Measurements from ENCODE around the gene CMIP. TPM values are rescaled to one million over a fixed set of nuclear protein-coding genes. Genes with fewer than 3 reads are reported as not detected.

CMIP gene
- total RNA-seq, 1 experiment from 2014 or later, result 12.7 TPM

DNA sequence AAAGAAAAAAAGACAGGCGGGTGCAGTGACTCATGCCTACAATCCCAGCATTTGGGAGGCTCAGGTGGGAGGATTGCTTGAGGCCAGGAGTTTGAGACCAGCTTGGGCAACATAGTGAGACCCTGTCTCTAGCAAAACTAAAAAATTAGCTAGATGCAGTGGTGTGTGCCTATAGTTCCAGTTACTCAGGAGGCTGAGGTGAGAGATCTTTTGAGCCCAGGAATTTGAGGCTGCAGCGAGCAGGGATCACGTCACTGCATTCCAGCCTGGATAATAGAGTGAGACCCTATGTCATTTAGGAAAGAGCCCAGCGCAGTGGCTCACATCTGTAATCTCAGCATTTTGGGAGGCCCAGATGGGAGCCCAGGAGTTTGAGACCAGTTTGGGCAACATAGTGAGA lies 126.6 kb downstream of the CMIP start:
- Histone ChIP-seq H3K9ac (ENCODE audit: low read length) (no peak overlapping the region), H3K27ac (ENCODE audit: low read length) (no peak overlapping the region), H3K9me3 (ENCODE audit: low read length) (no peaks in the 10 kb centered on the region), H4K20me1 (ENCODE audit: insufficient read depth, low read depth, low read length) (peaks cover 4% of the 10 kb centered on the region; the same call in 1 of the 2 replicates), H3K36me3 (ENCODE audit: insufficient read depth, low read length) (no peaks in the 10 kb centered on the region), H3K4me2 (ENCODE audit: low read depth, low read length, poor library complexity, severe bottlenecking) (no peak overlapping the region), H3K9me2 (replicated peaks; ENCODE audit: insufficient read depth, low read length) (no peaks in the 10 kb centered on the region), H3K4me1 (ENCODE audit: low read length) (no peaks in the 10 kb centered on the region), H3K4me3 (ENCODE audit: low read length) (no peak overlapping the region), H3K27me3 (ENCODE audit: low read length) (no peaks in the 10 kb centered on the region), H3K79me2 (ENCODE audit: low read length) (no peaks in the 10 kb centered on the region), H2AFZ (ENCODE audit: low read length) (no peak overlapping the region)
- DNase-seq, result no peak

- H3K9me3 ChIP-seq (ENCODE audit: low read length), result no peaks in the 10 kb centered on the region
- DNase-seq, result no peak
- no peaks in the 10 kb centered on the region for H3K27me3 ChIP-seq (ENCODE audit: low read length)
- H4K20me1 ChIP-seq (ENCODE audit: insufficient read depth, low read depth, low read length), result peaks cover 4% of the 10 kb centered on the region; the same call in 1 of the 2 replicates
- H3K79me2 ChIP-seq (ENCODE audit: low read length), result no peaks in the 10 kb centered on the region
- H3K9me2 ChIP-seq (replicated peaks; ENCODE audit: insufficient read depth, low read length), result no peaks in the 10 kb centered on the region
- H3K9ac ChIP-seq (ENCODE audit: low read length), result no peak overlapping the region
- H2AFZ ChIP-seq (ENCODE audit: low read length), result no peak overlapping the region
- H3K27ac ChIP-seq (ENCODE audit: low read length), result no peak overlapping the region
- H3K36me3 ChIP-seq (ENCODE audit: insufficient read depth, low read length), result no peaks in the 10 kb centered on the region
- H3K4me2 ChIP-seq (ENCODE audit: low read depth, low read length, poor library complexity, severe bottlenecking), result no peak overlapping the region
- no peaks in the 10 kb centered on the region for H3K4me1 ChIP-seq (ENCODE audit: low read length)
- no peak overlapping the region for H3K4me3 ChIP-seq (ENCODE audit: low read length)
Measured at GRCh38 chr16:81571592-81572385, 127.2 kb downstream of the CMIP start.

DNA sequence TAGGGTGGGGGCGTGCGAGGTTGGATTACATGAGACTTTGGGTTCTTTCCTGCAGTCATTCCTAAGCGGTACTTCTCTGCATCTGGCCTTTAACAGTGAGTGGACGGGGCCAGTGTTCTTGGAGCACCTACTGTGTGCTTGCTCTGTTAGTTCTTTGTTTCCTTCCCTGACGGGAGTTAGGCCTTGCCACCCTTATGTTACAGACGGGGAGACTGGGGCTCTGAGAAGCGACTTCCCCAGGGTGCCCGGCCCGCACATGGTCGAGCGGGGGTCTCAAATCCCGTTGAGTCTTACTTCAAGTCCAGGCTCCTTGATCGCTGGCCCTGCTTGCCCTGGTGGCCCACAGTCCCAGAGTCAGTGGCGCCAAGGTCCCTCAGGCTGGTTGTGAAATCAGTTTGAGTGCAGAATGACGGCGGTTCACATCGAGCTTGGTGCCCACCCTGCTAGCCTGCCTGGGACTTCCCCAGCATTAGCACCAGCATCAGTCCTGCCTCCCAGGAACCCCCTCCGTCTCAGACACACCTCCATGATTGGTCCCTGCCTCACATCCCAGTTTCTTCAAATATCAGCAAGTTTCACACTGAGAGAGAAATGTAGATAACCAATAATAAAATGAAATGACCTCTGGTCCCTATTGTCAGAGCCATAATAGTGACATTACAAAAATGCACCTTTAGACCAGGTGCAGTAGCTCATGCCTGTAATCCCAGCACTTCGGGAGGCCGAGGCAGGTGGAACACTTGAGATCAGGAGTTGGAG lies 128.0 kb downstream of the CMIP start:
- Histone ChIP-seq H3K4me3 (ENCODE audit: low read length) (no peak overlapping the region), H3K36me3 (ENCODE audit: insufficient read depth, low read length) (no peaks in the 10 kb centered on the region), H3K27me3 (ENCODE audit: low read length) (no peaks in the 10 kb centered on the region), H3K27ac (ENCODE audit: low read length) (no peak overlapping the region), H3K9me3 (ENCODE audit: low read length) (no peaks in the 10 kb centered on the region), H3K9me2 (replicated peaks; ENCODE audit: insufficient read depth, low read length) (no peaks in the 10 kb centered on the region), H3K9ac (ENCODE audit: low read length) (no peak overlapping the region), H4K20me1 (ENCODE audit: insufficient read depth, low read depth, low read length) (peaks cover 4% of the 10 kb centered on the region; the same call in 1 of the 2 replicates), H3K4me1 (ENCODE audit: low read length) (no peaks in the 10 kb centered on the region), H3K79me2 (ENCODE audit: low read length) (no peaks in the 10 kb centered on the region), H2AFZ (ENCODE audit: low read length) (no peak overlapping the region), H3K4me2 (ENCODE audit: low read depth, low read length, poor library complexity, severe bottlenecking) (no peak overlapping the region)
- DNase-seq, result no peak

- no peaks in the 10 kb centered on the region for H3K36me3 ChIP-seq (ENCODE audit: insufficient read depth, low read length)
- no peak overlapping the region for H3K4me2 ChIP-seq (ENCODE audit: low read depth, low read length, poor library complexity, severe bottlenecking)
- no peaks in the 10 kb centered on the region for H3K27me3 ChIP-seq (ENCODE audit: low read length)
- no peaks in the 10 kb centered on the region for H3K79me2 ChIP-seq (ENCODE audit: low read length)
- no peaks in the 10 kb centered on the region for H3K9me3 ChIP-seq (ENCODE audit: low read length)
- H4K20me1 ChIP-seq (ENCODE audit: insufficient read depth, low read depth, low read length), result no peaks in the 10 kb centered on the region; the same call in 1 of the 2 replicates
- H2AFZ ChIP-seq (ENCODE audit: low read length), result no peak overlapping the region
- H3K4me1 ChIP-seq (ENCODE audit: low read length), result no peaks in the 10 kb centered on the region
- no peak for DNase-seq
- no peak overlapping the region for H3K4me3 ChIP-seq (ENCODE audit: low read length)
- H3K27ac ChIP-seq (ENCODE audit: low read length), result no peak overlapping the region
- no peak overlapping the region for H3K9ac ChIP-seq (ENCODE audit: low read length)
- no peaks in the 10 kb centered on the region for H3K9me2 ChIP-seq (replicated peaks; ENCODE audit: insufficient read depth, low read length)
Measured at GRCh38 chr16:81573533-81574020, 129.0 kb downstream of the CMIP start.

GRCh38 chr16:81574168-81574567 lies 129.6 kb downstream of the CMIP start:
- no peaks in the 10 kb centered on the region for H3K4me1 ChIP-seq (ENCODE audit: low read length)
- no peak for DNase-seq
- H4K20me1 ChIP-seq (ENCODE audit: insufficient read depth, low read depth, low read length), result no peaks in the 10 kb centered on the region; the same call in 1 of the 2 replicates
- H3K79me2 ChIP-seq (ENCODE audit: low read length), result no peaks in the 10 kb centered on the region
- no peak overlapping the region for H2AFZ ChIP-seq (ENCODE audit: low read length)
- H3K4me3 ChIP-seq (ENCODE audit: low read length), result no peak overlapping the region
- no peak overlapping the region for H3K9ac ChIP-seq (ENCODE audit: low read length)
- H3K9me2 ChIP-seq (replicated peaks; ENCODE audit: insufficient read depth, low read length), result no peaks in the 10 kb centered on the region
- no peaks in the 10 kb centered on the region for H3K36me3 ChIP-seq (ENCODE audit: insufficient read depth, low read length)
- H3K4me2 ChIP-seq (ENCODE audit: low read depth, low read length, poor library complexity, severe bottlenecking), result no peak overlapping the region
- H3K27me3 ChIP-seq (ENCODE audit: low read length), result no peaks in the 10 kb centered on the region
- no peak overlapping the region for H3K27ac ChIP-seq (ENCODE audit: low read length)
- H3K9me3 ChIP-seq (ENCODE audit: low read length), result no peaks in the 10 kb centered on the region

DNA sequence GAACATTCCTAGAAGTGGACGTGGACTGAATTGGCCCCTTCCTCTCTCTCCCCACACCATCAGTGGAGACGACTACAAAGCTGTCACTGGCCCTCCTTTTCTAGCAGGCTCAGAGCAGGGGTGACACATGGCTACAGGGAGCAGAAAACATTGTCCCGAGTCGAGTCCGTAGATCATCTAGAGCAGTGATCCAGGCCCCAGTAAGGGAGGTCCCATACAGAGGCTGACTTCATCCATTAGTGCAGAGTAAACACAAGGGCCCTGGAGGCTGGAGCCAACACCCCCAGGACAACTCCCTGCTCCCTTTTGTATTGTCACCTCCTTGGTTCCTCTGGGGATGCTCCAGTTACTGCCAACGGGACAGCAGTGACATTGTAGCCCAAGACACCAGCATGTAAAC lies 130.7 kb downstream of the CMIP start:
- Histone ChIP-seq H3K4me2 (ENCODE audit: low read depth, low read length, poor library complexity, severe bottlenecking) (no peak overlapping the region), H3K4me1 (ENCODE audit: low read length) (no peaks in the 10 kb centered on the region), H3K79me2 (ENCODE audit: low read length) (no peaks in the 10 kb centered on the region), H3K27ac (ENCODE audit: low read length) (no peak overlapping the region), H3K36me3 (ENCODE audit: insufficient read depth, low read length) (no peaks in the 10 kb centered on the region), H2AFZ (ENCODE audit: low read length) (no peak overlapping the region), H3K9me3 (ENCODE audit: low read length) (no peaks in the 10 kb centered on the region), H3K9me2 (replicated peaks; ENCODE audit: insufficient read depth, low read length) (no peaks in the 10 kb centered on the region), H3K4me3 (ENCODE audit: low read length) (no peak overlapping the region), H3K27me3 (ENCODE audit: low read length) (no peaks in the 10 kb centered on the region), H3K9ac (ENCODE audit: low read length) (no peak overlapping the region), H4K20me1 (ENCODE audit: insufficient read depth, low read depth, low read length) (no peaks in the 10 kb centered on the region)
- DNase-seq, result no peak

DNA sequence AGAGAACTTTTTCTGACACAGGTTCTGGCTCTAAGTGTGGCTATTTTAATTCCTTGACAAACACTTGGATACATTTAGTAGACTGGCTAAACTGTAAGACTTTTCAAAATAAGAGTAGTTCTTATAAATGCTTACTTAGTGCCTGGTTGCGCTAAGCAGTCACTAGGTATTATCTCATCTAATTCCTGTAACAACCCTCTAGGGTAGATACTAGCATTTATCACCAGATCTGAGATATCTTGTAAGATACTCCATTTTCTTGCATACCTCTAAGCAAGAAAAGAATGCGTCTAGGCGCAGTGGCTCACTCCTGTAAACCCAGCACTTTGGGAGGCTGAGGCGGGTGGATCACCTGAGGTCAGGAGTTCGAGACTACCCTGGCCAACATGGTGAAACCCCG lies 131.2 kb downstream of the CMIP start:
- Histone ChIP-seq H4K20me1 (ENCODE audit: insufficient read depth, low read depth, low read length) (no peaks in the 10 kb centered on the region), H3K27ac (ENCODE audit: low read length) (no peak overlapping the region)

GRCh38 chr16:81576696-81577095 lies 132.1 kb downstream of the CMIP start:
- Histone ChIP-seq H3K9me3 (ENCODE audit: low read length) (no peaks in the 10 kb centered on the region), H3K36me3 (ENCODE audit: insufficient read depth, low read length) (no peaks in the 10 kb centered on the region), H3K79me2 (ENCODE audit: low read length) (no peaks in the 10 kb centered on the region), H2AFZ (ENCODE audit: low read length) (no peak overlapping the region), H4K20me1 (ENCODE audit: insufficient read depth, low read depth, low read length) (no peaks in the 10 kb centered on the region), H3K4me2 (ENCODE audit: low read depth, low read length, poor library complexity, severe bottlenecking) (no peak overlapping the region), H3K4me3 (ENCODE audit: low read length) (no peak overlapping the region), H3K9ac (ENCODE audit: low read length) (no peak overlapping the region), H3K9me2 (replicated peaks; ENCODE audit: insufficient read depth, low read length) (no peaks in the 10 kb centered on the region), H3K27me3 (ENCODE audit: low read length) (no peaks in the 10 kb centered on the region), H3K4me1 (ENCODE audit: low read length) (no peaks in the 10 kb centered on the region), H3K27ac (ENCODE audit: low read length) (no peak overlapping the region)
- DNase-seq, result no peak

More for the DNA sequence above, 131.2 kb downstream of the CMIP start:
- no peaks in the 10 kb centered on the region for H3K9me2 ChIP-seq (replicated peaks; ENCODE audit: insufficient read depth, low read length)
- H3K4me1 ChIP-seq (ENCODE audit: low read length), result no peaks in the 10 kb centered on the region
- H3K79me2 ChIP-seq (ENCODE audit: low read length), result no peaks in the 10 kb centered on the region
- no peaks in the 10 kb centered on the region for H3K36me3 ChIP-seq (ENCODE audit: insufficient read depth, low read length)
- no peak for DNase-seq
- H3K9ac ChIP-seq (ENCODE audit: low read length), result no peak overlapping the region
- H3K9me3 ChIP-seq (ENCODE audit: low read length), result no peaks in the 10 kb centered on the region
- H2AFZ ChIP-seq (ENCODE audit: low read length), result no peak overlapping the region
- no peak overlapping the region for H3K4me2 ChIP-seq (ENCODE audit: low read depth, low read length, poor library complexity, severe bottlenecking)
- no peaks in the 10 kb centered on the region for H3K27me3 ChIP-seq (ENCODE audit: low read length)
- H3K4me3 ChIP-seq (ENCODE audit: low read length), result no peak overlapping the region
